ENCODE results near the gene MAF.

DNA sequence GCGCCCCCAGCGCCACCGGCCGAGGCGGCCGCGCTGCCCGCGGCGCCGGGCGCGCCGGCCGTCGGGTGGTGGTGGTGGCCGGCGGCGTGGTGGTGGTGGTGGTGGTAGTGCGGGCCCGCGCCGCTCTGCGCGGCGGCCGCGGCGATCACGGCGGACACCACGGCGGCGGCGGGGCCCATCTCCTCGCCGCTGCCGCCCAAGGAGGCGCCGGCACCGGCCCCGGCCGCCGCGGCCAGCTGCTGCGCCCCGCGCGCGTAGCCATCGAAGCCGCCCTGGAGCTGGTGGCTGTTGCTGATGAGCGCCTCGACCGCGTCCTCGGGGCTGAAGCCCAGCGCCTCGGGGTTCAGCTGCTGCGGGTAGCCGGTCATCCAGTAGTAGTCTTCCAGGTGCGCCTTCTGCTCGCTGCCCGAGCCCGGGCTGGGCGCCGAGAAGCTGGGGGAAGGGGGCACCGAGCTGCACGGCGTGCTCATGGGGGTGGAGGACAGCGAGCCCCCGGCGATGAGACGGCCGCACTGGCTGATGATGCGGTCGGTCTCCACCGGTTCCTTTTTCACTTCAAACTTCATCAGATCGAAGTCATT is 1.2 kb downstream of the MAF start:
- no peak for TF ChIP-seq EP300 (IDR thresholded peaks at IDR 0.05; ENCODE audit: borderline replicate concordance)
- no peak for TF ChIP-seq TAF1 (IDR thresholded peaks at IDR 0.05; ENCODE audit: low read depth)
- TF ChIP-seq FOXM1 (IDR thresholded peaks at IDR 0.05; ENCODE audit: borderline replicate concordance, low read depth): no peak
- TF ChIP-seq RAD21 (IDR thresholded peaks at IDR 0.05; ENCODE audit: low read depth): no peak
- TF ChIP-seq CREB1 (IDR thresholded peaks at IDR 0.05; ENCODE audit: low read depth): no peak
- TF ChIP-seq CEBPB (IDR thresholded peaks at IDR 0.05): no peak
- no peak for TF ChIP-seq TEAD4 (IDR thresholded peaks at IDR 0.05)
- no peak for TF ChIP-seq TCF12 (IDR thresholded peaks at IDR 0.05; ENCODE audit: low read depth)

Data from Ishikawa (cell line).